ENCODE results near the gene PLEKHA1.

PLEKHA1 gene

DNA sequence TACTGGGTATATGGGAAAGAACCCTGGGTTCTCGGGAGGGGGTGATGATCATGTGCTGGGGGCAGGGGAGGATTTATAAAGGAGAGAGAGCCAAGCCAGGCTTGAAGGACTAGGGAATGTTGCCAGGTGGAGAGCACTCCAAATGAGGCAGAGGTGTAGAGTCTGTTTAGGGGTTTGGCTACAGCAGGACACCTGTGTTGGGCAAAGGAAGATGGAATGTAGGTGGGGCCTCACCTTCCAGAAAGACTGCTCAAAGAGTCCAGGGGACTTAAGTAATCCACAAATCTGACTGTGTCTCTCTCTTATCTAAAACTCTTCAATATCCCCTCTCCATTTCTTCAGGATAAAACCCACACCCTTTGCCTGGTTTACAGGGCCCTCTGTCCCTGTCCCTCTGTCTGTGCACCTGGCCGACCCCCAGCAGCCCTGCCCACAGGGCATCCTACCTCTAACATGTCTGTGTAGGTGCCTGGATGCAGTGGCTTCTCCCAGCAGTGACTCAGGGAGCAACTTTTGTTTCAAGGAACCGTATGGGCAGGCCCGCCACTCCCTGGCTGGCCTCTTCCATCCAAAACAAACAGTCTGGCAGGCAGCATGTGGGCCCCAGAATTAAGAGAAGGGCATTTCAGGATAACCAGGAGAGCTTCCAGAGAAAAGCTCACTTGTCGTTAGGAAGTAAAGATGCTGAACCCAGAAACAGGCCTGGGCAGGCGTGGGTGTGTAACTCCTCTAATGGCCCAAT, 10.6 kb upstream of the PLEKHA1 start:
- Histone ChIP-seq H3K9me3 (ENCODE audit: low read depth, low read length) (no peaks in the 10 kb centered on the region), H3K9ac (ENCODE audit: insufficient read length) (no peak overlapping the region), H3K27ac (no peak overlapping the region), H3K4me3 (no peak overlapping the region), H3K36me3 (ENCODE audit: insufficient read depth, low read length) (no peaks in the 10 kb centered on the region)
- DNase-seq (ENCODE audit: low read depth, low spot score) = no peak
- TF ChIP-seq FOXP2 (optimal IDR thresholded peaks at IDR 0.05; ENCODE audit: control extremely low read depth, extremely low read length, insufficient read depth) (no peak), POLR2AphosphoS5 (IDR thresholded peaks at IDR 0.05; ENCODE audit: borderline replicate concordance, low read depth, low read length) (no peak), EZH2 (IDR thresholded peaks at IDR 0.05) (no peak)

- DNase-seq (ENCODE audit: low read depth, low spot score) = no peak
- no peaks in the 10 kb centered on the region for H3K36me3 ChIP-seq (ENCODE audit: insufficient read depth, low read length)
- H3K9me3 ChIP-seq (ENCODE audit: low read depth, low read length) = no peaks in the 10 kb centered on the region
- no peak overlapping the region for H3K27ac ChIP-seq
- no peak overlapping the region for H3K4me3 ChIP-seq
- no peak overlapping the region for H3K9ac ChIP-seq (ENCODE audit: insufficient read length)
- TF ChIP-seq FOXP2 (optimal IDR thresholded peaks at IDR 0.05; ENCODE audit: control extremely low read depth, extremely low read length, insufficient read depth) (no peak), EZH2 (IDR thresholded peaks at IDR 0.05) (no peak), POLR2AphosphoS5 (IDR thresholded peaks at IDR 0.05; ENCODE audit: borderline replicate concordance, low read depth, low read length) (no peak)
Observed at GRCh38 chr10:122368502-122369254, 5.8 kb upstream of the PLEKHA1 start.

DNA sequence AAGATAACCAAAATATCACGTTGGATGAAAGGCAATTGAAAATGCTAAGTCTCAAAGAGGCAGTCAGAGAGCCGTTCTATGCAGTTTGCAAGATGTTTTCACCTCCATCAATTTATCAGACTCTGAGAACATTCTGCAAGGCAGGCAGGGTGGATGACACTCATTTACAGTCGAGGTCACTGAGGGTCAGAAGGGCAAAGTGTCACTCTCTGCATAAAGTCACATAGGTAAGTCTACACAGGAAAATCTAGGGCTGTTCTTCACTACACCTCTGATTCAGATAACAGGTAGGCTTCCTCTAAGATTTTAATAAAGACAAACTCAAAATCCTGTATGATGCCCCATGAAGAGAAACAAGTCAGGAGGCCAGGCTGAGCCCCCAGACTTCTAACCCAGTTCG, 1.4 kb upstream of the PLEKHA1 start:
- Histone ChIP-seq H3K36me3 (ENCODE audit: insufficient read depth, low read length) (no peaks in the 10 kb centered on the region), H3K9me3 (ENCODE audit: low read depth, low read length) (no peaks in the 10 kb centered on the region), H3K9ac (ENCODE audit: insufficient read length) (no peak overlapping the region), H3K4me3 (no peak overlapping the region), H3K27ac (no peak overlapping the region)
- no peak for DNase-seq (ENCODE audit: low read depth, low spot score)
- TF ChIP-seq EZH2 (IDR thresholded peaks at IDR 0.05) (no peak), POLR2AphosphoS5 (IDR thresholded peaks at IDR 0.05; ENCODE audit: borderline replicate concordance, low read depth, low read length) (no peak), FOXP2 (optimal IDR thresholded peaks at IDR 0.05; ENCODE audit: control extremely low read depth, extremely low read length, insufficient read depth) (no peak)

- DNase-seq (ENCODE audit: low read depth, low spot score) = no peak
- Histone ChIP-seq H3K9me3 (ENCODE audit: low read depth, low read length) (no peaks in the 10 kb centered on the region), H3K27ac (no peak overlapping the region), H3K9ac (ENCODE audit: insufficient read length) (no peak overlapping the region), H3K4me3 (peak overlapping the region; percentile 77), H3K36me3 (ENCODE audit: insufficient read depth, low read length) (no peaks in the 10 kb centered on the region)
- TF ChIP-seq FOXP2 (optimal IDR thresholded peaks at IDR 0.05; ENCODE audit: control extremely low read depth, extremely low read length, insufficient read depth) = no peak
Observed at GRCh38 chr10:122373721-122374120, 787 bp upstream of the PLEKHA1 start.

GRCh38 chr10:122374859-122375678, 561 bp downstream of the PLEKHA1 start:
- no peak overlapping the region for H3K27ac ChIP-seq
- no peak for DNase-seq (ENCODE audit: low read depth, low spot score)
- H3K4me3 ChIP-seq = peak overlapping the region; percentile 78

DNA sequence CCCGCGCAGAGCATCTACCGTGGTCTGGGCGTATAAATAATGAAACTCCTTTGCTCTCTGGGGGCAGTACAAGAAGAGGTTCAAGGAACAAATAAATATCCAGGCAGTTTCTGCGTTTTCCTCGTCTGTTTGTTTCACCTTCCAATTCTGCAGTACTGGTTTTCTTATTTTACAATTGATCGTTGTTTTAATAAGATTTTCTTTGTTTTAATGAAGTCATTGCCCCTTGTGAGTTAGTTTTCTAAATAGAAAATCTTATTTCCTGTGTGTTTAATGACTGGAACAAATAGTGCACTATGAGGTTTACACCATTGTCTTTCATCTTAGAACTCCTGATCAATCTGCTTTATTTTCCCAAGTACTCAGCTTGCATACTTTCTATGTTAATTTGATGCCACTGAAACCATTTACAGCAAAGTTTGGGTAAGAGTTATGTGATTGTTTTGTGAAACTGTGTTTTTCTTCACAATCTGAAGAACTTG, 1.2 kb downstream of the PLEKHA1 start:
- Histone ChIP-seq H3K9ac (ENCODE audit: insufficient read length) (no peak overlapping the region), H3K36me3 (ENCODE audit: insufficient read depth, low read length) (no peaks in the 10 kb centered on the region), H3K4me3 (peak overlapping the region; percentile 78), H3K9me3 (ENCODE audit: low read depth, low read length) (no peaks in the 10 kb centered on the region), H3K27ac (no peak overlapping the region)
- TF ChIP-seq POLR2AphosphoS5 (IDR thresholded peaks at IDR 0.05; ENCODE audit: borderline replicate concordance, low read depth, low read length) (no peak), EZH2 (IDR thresholded peaks at IDR 0.05) (no peak), FOXP2 (optimal IDR thresholded peaks at IDR 0.05; ENCODE audit: control extremely low read depth, extremely low read length, insufficient read depth) (no peak)
- no peak for DNase-seq (ENCODE audit: low read depth, low spot score)

More at GRCh38 chr10:122374859-122375678, 561 bp downstream of the PLEKHA1 start:
- Histone ChIP-seq H3K9ac (ENCODE audit: insufficient read length) (peak overlapping the region; percentile 53), H3K36me3 (ENCODE audit: insufficient read depth, low read length) (no peaks in the 10 kb centered on the region), H3K9me3 (ENCODE audit: low read depth, low read length) (no peaks in the 10 kb centered on the region)
- TF ChIP-seq EZH2 (IDR thresholded peaks at IDR 0.05) (no peak), POLR2AphosphoS5 (IDR thresholded peaks at IDR 0.05; ENCODE audit: borderline replicate concordance, low read depth, low read length) (no peak), FOXP2 (optimal IDR thresholded peaks at IDR 0.05; ENCODE audit: control extremely low read depth, extremely low read length, insufficient read depth) (no peak)

DNA sequence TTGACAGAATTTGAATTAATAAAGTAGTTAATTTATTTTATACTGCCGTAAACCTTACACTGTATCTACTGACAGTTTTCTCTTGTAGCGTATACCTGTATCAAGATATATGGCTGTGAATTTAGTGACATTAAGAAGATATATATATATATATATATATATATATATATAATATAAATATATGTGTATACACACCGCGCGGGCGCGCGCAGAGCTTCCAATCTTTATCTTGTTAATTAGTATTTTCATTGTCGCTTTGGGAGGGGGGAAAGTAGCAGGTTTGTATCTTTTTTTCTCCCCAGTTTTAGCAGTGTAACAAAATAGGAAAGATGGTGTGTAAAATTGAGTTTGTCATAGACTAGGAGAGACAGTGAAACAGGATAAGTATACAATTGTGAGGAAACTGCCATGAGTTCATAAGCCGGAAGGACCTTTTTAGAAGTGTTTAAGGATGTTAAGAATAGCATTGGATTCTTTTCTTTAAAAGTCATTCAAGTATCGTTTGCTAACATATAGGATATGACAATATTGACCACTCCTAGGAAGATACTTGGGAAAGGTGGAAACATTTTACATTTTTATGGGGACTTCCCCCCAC, 2.0 kb downstream of the PLEKHA1 start:
- H3K4me3 ChIP-seq = no peak overlapping the region
- H3K36me3 ChIP-seq (ENCODE audit: insufficient read depth, low read length) = no peaks in the 10 kb centered on the region
- no peak for DNase-seq (ENCODE audit: low read depth, low spot score)
- H3K27ac ChIP-seq = no peak overlapping the region
- TF ChIP-seq POLR2AphosphoS5 (IDR thresholded peaks at IDR 0.05; ENCODE audit: borderline replicate concordance, low read depth, low read length) = no peak
- no peak for TF ChIP-seq FOXP2 (optimal IDR thresholded peaks at IDR 0.05; ENCODE audit: control extremely low read depth, extremely low read length, insufficient read depth)
- TF ChIP-seq EZH2 (IDR thresholded peaks at IDR 0.05) = no peak
- no peak overlapping the region for H3K9ac ChIP-seq (ENCODE audit: insufficient read length)
- no peaks in the 10 kb centered on the region for H3K9me3 ChIP-seq (ENCODE audit: low read depth, low read length)

All from SK-N-MC (cell line).